ENCODE results near the gene SWT1.
"Not testable (repeated sequence)": the region's sequence is repeated elsewhere in the genome, so short reads cannot be mapped to it uniquely, and the experiment has no call there.

The SWT1 gene

DNA sequence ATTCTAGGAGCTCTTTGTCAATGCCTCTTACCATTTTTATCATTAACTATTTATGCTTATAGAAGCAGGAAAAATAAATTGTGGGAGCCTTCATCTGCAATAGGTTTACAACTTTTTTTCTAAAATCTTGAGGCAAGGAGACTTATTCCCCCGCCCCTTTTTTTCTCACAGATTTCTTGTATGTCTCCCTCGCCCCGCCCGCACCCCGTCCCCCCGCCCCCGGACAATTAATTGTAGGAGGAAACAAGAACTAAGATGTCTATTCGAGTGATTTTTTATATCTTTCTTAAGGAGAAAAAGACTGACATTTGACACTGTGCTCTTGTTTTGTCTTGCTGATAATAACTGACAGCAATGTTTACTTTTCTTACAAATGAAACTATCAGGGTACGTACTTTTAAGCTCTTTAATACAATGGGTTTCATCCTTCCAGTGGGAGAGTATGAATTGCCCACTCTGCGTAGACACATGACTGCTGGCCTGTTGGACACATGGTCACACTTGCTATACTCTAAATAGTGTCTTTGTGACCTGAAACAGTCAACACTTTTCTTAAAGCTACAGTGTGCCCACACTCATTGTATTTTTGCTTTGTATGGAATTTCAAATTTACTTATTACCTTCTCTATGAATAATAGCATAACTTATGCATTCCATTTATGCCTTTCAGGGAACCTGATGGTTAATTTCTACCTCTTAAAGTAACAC lies 161.6 kb downstream of the SWT1 start:
- peak in 4 of 56 donors; percentile 2 to 4 (median 4) for DNase-seq

DNA sequence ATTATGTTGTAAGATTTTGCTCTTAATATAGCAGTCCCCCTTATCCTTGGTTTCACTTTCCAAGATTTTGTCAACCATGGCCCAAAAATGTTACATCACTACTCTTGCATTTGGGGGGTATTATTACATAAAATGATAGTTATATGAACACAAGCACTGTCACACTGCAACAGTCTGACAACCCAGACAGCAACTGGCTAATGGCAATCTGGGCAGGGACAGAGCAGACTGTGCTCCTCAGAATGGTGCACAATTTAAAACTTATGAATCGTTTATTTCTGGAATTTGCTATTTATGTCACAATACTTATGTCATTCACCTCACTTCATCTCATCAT lies 162.1 kb downstream of the SWT1 start:
- peak in 1 of 56 donors; percentile 2 for DNase-seq

GRCh38 chr1:185321104-185321503 lies 164.1 kb downstream of the SWT1 start:
- DNase-seq: not testable (repeated sequence)

GRCh38 chr1:185321653-185322221 lies 164.8 kb downstream of the SWT1 start:
- DNase-seq: not testable (repeated sequence)

GRCh38 chr1:185322636-185323035 lies 165.7 kb downstream of the SWT1 start:
- no peak for DNase-seq

DNA sequence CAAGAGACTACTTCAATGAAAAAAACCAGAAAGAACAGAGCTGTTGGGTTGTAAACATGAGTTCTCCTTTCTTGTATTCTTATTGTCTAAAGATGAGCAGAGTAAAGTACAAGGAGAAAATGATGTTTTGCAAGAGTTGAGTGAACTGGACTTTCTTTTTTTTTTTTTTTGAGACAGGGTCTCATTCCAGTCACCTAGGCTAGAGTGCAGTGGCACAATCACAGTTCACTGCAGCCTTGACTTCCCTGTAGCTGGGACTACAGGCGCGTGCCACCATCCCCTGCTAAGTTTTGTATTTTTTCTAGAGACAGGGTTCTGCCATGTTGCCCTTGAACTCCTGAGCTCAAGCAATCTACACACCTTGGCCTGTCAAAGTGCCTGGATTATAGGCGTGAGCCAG lies 167.2 kb downstream of the SWT1 start:
- DNase-seq: no peak

- no peak for DNase-seq
Observed at GRCh38 chr1:185325413-185325812, 168.4 kb downstream of the SWT1 start.

DNA sequence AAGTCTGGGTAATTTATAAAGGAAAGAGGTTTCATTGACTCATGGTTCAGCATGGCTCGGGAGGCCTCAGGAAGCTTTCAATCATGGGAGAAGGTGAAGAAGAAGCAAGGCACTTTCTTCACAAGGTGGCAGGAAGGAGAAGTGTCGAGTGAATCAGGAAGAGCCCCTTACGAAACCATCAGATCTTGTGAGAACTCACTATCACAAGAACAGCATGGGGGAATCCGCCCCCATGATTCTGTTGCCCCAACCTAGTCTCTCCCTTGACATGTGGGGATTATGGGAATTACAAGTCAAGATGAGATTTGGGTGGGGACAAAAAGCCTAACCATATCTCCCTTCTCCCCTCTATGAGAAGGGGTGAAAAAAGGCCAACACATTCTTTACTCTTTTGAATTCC lies 171.3 kb downstream of the SWT1 start:
- DNase-seq: no peak

DNA sequence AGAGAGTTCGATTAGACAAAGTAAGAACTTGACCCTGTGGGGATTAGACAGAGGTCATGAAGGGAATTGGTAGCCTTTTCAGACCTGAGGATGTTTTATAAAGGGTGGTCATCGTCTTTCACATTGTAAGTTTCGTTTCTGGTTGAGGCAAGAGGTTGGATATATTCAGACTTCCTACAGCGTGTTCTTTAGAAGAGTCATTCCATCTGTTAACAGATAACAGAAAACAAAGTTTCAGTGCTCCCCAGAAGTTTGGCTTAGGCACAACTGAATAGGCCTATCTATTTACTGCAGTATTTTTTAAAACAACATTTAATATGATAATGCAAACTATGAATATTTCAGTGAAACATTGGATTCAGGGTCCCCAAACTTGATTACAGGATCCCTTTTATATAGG lies 177.2 kb downstream of the SWT1 start:
- DNase-seq: no peak

GRCh38 chr1:185337246-185337645 lies 180.3 kb downstream of the SWT1 start:
- DNase-seq: no peak

DNA sequence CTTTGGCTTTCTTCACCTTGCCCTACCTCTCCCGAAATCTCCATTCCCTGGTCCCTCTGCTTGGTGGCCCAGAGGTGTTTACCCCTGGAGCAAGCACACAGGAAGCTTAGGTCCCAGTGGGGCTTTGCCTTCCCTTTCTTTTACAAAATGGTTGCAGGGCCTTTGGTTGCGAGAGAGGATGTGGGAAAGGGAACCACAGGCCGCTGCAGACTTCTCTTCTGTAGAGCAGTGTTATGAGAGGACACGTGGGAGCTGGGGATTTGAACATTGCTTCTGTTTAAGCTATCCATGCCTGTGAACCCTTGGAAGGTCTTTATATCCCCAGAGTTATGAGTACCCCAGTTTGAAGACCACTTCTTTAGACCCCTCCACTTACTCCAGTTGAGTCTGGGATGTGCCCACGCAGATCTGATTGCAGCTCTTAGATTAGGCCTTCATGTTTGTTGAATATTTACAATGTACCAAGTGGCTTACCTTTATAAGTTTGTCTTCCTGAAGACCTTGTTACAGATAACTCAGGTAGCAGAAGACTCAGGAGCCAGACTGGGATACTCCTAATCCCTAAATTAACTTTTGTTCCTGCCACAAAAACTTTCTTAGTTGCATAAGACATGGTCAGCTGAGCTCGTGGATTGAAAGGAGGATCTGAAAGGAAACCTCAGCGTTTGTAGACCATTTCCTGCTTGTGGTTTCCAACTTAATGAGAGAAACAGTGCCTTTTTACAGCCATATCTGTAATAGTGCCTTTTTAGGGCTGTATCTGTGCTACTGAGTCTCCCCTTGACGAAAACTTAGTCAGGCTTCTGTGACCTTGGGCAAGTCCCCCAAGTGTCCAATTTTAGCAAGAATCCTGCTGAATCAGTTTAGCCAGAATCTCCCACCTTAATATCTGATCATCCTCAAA lies 182.0 kb downstream of the SWT1 start:
- DNase-seq: peak in 6 of 56 donors; percentile 4 to 28 (median 10)

DNA sequence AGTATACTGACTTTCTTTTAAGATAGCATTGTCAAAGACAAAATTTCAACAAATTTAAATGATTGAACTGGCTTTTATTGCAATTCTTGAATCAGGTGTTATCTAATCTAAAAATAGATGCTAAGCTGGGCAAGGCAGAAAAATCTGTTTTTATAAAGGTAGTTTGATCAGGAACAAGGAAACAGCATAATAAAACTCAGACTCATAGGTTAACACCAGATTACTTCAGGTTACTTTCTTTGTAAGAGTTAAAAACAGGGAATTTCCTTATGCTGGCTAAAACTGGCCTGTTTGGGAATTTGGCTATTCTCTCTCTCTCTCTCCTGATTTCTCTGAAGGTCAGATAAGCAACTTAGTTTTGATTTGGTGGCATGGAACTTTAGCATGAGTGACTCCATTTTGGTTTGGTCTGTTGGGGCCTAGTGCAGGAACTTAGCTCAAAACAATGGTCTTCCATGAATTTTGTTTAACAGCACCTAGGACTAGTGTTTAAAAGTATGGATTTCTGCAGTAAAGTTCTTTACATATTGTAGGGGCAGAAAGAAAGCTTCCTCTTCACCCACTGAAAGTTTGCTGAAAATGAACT lies 184.3 kb downstream of the SWT1 start:
- DNase-seq: no peak
